C4-2B (cell line): ENCODE measurements around the gene CST11.

Experiments used
- H3K27ac ChIP-seq: fragments of 450-650 bp; 2 replicates; pipeline ENCODE4 v1.5.1; 2017
- CTCF ChIP-seq: fragments of 450-650 bp; conservative IDR thresholded peaks from 2 replicates; pipeline ENCODE4 v1.5.1; 2017; ENCODE audit warnings: mild to moderate bottlenecking
- ZFX ChIP-seq: fragments of 450-650 bp; IDR thresholded peaks from 2 replicates; pipeline ENCODE4 v1.6.1; 2017

Gene CST11

GRCh38 chr20:23451956-23452487 is 654 bp downstream of the CST11 start:
- no peak for TF ChIP-seq CTCF
- TF ChIP-seq ZFX = no peak
- no peak overlapping the region for H3K27ac ChIP-seq

- H3K27ac ChIP-seq = no peak overlapping the region
- TF ChIP-seq ZFX (no peak), CTCF (no peak)
Measured at GRCh38 chr20:23450877-23451276, 1.8 kb downstream of the CST11 start.

GRCh38 chr20:23449421-23449820 is 3.3 kb downstream of the CST11 start:
- TF ChIP-seq CTCF (no peak), ZFX (no peak)

GRCh38 chr20:23448167-23448566 is 4.5 kb downstream of the CST11 start:
- no peak overlapping the region for H3K27ac ChIP-seq
- TF ChIP-seq CTCF (no peak), ZFX (no peak)

More at GRCh38 chr20:23449421-23449820, 3.3 kb downstream of the CST11 start:
- no peak overlapping the region for H3K27ac ChIP-seq

GRCh38 chr20:23446505-23446904 is 6.2 kb downstream of the CST11 start:
- H3K27ac ChIP-seq = no peak overlapping the region
- TF ChIP-seq CTCF (peak; percentile 55), ZFX (no peak)

GRCh38 chr20:23445596-23446217 is 7.0 kb downstream of the CST11 start:
- no peak overlapping the region for H3K27ac ChIP-seq
- TF ChIP-seq ZFX (no peak), CTCF (no peak)

GRCh38 chr20:23444859-23445258 is 7.8 kb downstream of the CST11 start:
- H3K27ac ChIP-seq = no peak overlapping the region
- TF ChIP-seq CTCF = no peak
- no peak for TF ChIP-seq ZFX
